ENCODE results near the gene MS4A15. TPM values are rescaled to one million over a fixed set of nuclear protein-coding genes. Genes with fewer than 3 reads are reported as not detected.

Gene MS4A15
- total and polyA plus RNA-seq, 4 experiments from 2014 or later: not detected

DNA sequence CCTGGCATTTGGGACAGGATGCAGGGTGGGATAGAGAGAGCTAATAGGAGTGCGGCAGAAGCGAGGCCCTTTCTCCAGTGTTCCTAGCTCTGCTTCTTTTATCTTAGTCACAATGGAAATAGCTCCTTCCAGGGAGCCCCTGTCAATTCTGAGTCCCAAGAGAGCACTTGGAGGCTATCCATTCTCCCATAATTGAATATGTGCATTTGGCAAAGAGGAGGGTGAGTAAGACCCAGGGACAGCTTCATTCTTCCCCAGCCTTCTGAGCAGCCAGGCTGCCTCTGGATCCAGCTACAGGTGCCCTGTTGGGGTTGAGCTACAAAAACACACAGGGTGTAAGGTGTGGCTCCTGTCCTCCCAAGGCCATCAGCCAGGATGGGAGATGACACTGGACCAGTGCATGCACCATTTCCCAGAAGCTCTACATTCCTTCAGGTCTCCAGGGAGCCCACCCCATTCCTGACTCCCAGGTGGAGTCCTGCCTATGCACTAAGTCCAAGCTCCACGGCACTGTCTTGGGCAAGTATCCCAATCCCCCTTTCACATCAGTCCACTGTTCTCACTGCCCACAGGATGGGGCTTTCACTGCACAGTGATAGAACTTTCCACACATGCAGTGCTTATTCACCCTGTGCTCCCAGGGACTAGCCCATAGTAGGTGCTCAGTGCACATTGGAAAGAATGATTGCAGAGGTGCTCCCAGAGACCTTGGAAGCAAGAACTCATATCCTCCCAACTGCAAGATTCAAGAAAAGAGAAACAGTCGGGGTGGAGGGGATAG is 34.7 kb downstream of the MS4A15 start:
- Mint-ChIP-seq H3K36me3 (no peaks in the 10 kb centered on the region), H3K4me3 (no peak overlapping the region), H3K27me3 (peaks cover 0 to 7% of the 10 kb centered on the region in 2 donors), H3K4me1 (no peaks in the 10 kb centered on the region), H3K9me3 (no peaks in the 10 kb centered on the region), H3K27ac (no peak overlapping the region)
- intact Hi-C loops (cut with micrococcal nuclease): no loop called here
- H3K36me3 ChIP-seq (ENCODE audit: insufficient read depth, low read length): no peaks in the 10 kb centered on the region
- POLR2A ChIA-PET (ENCODE audit: partially characterized antibody): no interaction called here
- no peaks in the 10 kb centered on the region for H3K9me3 ChIP-seq (ENCODE audit: control insufficient read depth in 1 of 2, low read length in 2 of 2)
- no peaks in the 10 kb centered on the region for H3K27me3 ChIP-seq (ENCODE audit: insufficient read depth, low read length)
- no peak overlapping the region for H3K4me3 ChIP-seq (ENCODE audit: low read length in 2 of 2)
- no peak overlapping the region for H3K27ac ChIP-seq (ENCODE audit: low read depth, low read length)
- no peak for DNase-seq
- CTCF ChIA-PET (ENCODE audit: partially characterized antibody): interaction anchor here (1.3 kb wide), 1 partner anchor 8 kb away, joined by 3 read pairs; no protein-coding TSS in a partner anchor
- H3K4me1 ChIP-seq (ENCODE audit: insufficient read depth, low read length): no peaks in the 10 kb centered on the region

GRCh38 chr11:60792521-60792920 is 35.9 kb downstream of the MS4A15 start:
- Histone ChIP-seq H3K27me3 (ENCODE audit: insufficient read depth, low read length) (no peaks in the 10 kb centered on the region), H3K36me3 (ENCODE audit: insufficient read depth, low read length) (no peaks in the 10 kb centered on the region), H3K4me1 (ENCODE audit: insufficient read depth, low read length) (no peaks in the 10 kb centered on the region), H3K4me3 (ENCODE audit: low read length in 2 of 2) (no peak overlapping the region), H3K27ac (ENCODE audit: low read depth, low read length) (no peak overlapping the region), H3K9me3 (ENCODE audit: control insufficient read depth in 1 of 2, low read length in 2 of 2) (no peaks in the 10 kb centered on the region)
- intact Hi-C loops (cut with micrococcal nuclease): no loop called here
- no peak for DNase-seq
- no peaks in the 10 kb centered on the region for H3K36me3 Mint-ChIP-seq
- CTCF ChIA-PET (ENCODE audit: partially characterized antibody): no interaction called here
- POLR2A ChIA-PET (ENCODE audit: partially characterized antibody): no interaction called here
- H3K27me3 Mint-ChIP-seq: peaks cover 0 to 7% of the 10 kb centered on the region in 2 donors
- no peaks in the 10 kb centered on the region for H3K4me1 Mint-ChIP-seq
- no peak overlapping the region for H3K4me3 Mint-ChIP-seq
- H3K9me3 Mint-ChIP-seq: no peaks in the 10 kb centered on the region
- peak overlapping the region in 2 of 7 donors; percentile 30 to 75 for H3K27ac Mint-ChIP-seq

- Histone ChIP-seq H3K36me3 (ENCODE audit: insufficient read depth, low read length) (no peaks in the 10 kb centered on the region), H3K9me3 (ENCODE audit: control insufficient read depth in 1 of 2, low read length in 2 of 2) (no peaks in the 10 kb centered on the region), H3K27ac (ENCODE audit: low read depth, low read length) (no peak overlapping the region), H3K4me3 (ENCODE audit: low read length in 2 of 2) (no peak overlapping the region), H3K27me3 (ENCODE audit: insufficient read depth, low read length) (no peaks in the 10 kb centered on the region), H3K4me1 (ENCODE audit: insufficient read depth, low read length) (no peaks in the 10 kb centered on the region)
- DNase-seq: no peak
- Mint-ChIP-seq H3K4me3 (no peak overlapping the region), H3K4me1 (no peaks in the 10 kb centered on the region), H3K27me3 (peaks cover 0 to 12% of the 10 kb centered on the region in 2 donors), H3K36me3 (no peaks in the 10 kb centered on the region), H3K27ac (no peak overlapping the region), H3K9me3 (no peaks in the 10 kb centered on the region)
- ChIA-PET POLR2A (ENCODE audit: partially characterized antibody) (no interaction called here), CTCF (ENCODE audit: partially characterized antibody) (interaction anchor here (0.6 kb wide), 1 partner anchor 1269 kb away, joined by 4 read pairs; no protein-coding TSS in a partner anchor)
- intact Hi-C loops (cut with micrococcal nuclease): no loop called here
These were observed 38.6 kb downstream of the MS4A15 start for GRCh38 chr11:60795291-60795690.

DNA sequence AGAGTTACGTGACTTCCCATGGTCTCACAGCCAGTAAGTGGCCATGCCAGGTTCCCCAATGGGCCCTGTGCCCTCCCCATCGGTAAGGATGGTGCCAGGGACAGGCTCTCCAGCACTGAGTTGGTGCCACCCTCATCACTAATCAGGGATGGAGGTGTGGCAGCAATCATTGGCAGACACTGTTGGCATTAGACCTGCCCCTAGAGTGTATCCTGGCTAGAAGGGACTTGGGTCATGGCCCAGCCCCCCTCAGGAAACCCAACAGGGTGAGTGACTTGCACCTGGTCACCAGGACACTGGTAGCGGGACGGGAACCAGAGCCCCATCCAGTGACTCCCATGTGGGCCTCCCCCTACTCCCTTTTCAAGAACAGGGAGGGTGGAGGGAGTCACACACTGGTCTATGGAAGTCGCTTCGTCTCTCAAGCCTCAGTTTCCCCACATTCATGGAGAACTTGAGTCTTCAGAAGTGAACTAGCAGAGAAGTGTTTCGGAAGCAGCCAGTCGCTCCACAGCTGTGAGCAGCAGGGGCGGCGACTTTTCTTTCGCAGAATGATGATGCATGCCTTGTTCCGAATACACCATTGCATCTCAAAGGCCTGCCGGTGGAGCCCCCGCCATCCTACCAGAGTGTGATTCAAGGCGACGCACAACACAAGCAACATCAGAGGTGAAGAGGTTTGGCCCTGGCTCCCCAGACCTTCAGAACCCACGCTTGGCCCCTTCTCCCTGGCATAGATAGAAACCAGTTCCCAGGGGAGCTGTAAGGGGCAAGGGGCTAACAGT is 41.4 kb downstream of the MS4A15 start:
- POLR2A ChIA-PET (ENCODE audit: partially characterized antibody): no interaction called here
- CTCF ChIA-PET (ENCODE audit: partially characterized antibody): no interaction called here
- H3K27ac ChIP-seq (ENCODE audit: low read depth, low read length): no peak overlapping the region
- no peaks in the 10 kb centered on the region for H3K9me3 ChIP-seq (ENCODE audit: control insufficient read depth in 1 of 2, low read length in 2 of 2)
- H3K9me3 Mint-ChIP-seq: no peaks in the 10 kb centered on the region
- no peak overlapping the region for H3K4me3 ChIP-seq (ENCODE audit: low read length in 2 of 2)
- H3K27me3 Mint-ChIP-seq: peaks cover 3 to 14% of the 10 kb centered on the region in 2 donors
- H3K36me3 Mint-ChIP-seq: no peaks in the 10 kb centered on the region
- no peaks in the 10 kb centered on the region for H3K36me3 ChIP-seq (ENCODE audit: insufficient read depth, low read length)
- no peak overlapping the region for H3K27ac Mint-ChIP-seq
- no peak overlapping the region for H3K4me3 Mint-ChIP-seq
- H3K27me3 ChIP-seq (ENCODE audit: insufficient read depth, low read length): no peaks in the 10 kb centered on the region
- H3K4me1 ChIP-seq (ENCODE audit: insufficient read depth, low read length): no peaks in the 10 kb centered on the region
- H3K4me1 Mint-ChIP-seq: no peaks in the 10 kb centered on the region
- intact Hi-C loops (cut with micrococcal nuclease): no loop called here
- no peak for DNase-seq

GRCh38 chr11:60798631-60799030 is 42.0 kb downstream of the MS4A15 start:
- Histone ChIP-seq H3K27ac (ENCODE audit: low read depth, low read length) (no peak overlapping the region), H3K27me3 (ENCODE audit: insufficient read depth, low read length) (no peaks in the 10 kb centered on the region), H3K9me3 (ENCODE audit: control insufficient read depth in 1 of 2, low read length in 2 of 2) (no peaks in the 10 kb centered on the region), H3K4me3 (ENCODE audit: low read length in 2 of 2) (no peak overlapping the region), H3K36me3 (ENCODE audit: insufficient read depth, low read length) (no peaks in the 10 kb centered on the region), H3K4me1 (ENCODE audit: insufficient read depth, low read length) (no peaks in the 10 kb centered on the region)
- intact Hi-C loops (cut with micrococcal nuclease): no loop called here
- H3K27me3 Mint-ChIP-seq: peaks cover 3 to 14% of the 10 kb centered on the region in 2 donors
- no peak overlapping the region for H3K27ac Mint-ChIP-seq
- no peaks in the 10 kb centered on the region for H3K36me3 Mint-ChIP-seq
- no peak for DNase-seq
- ChIA-PET CTCF (ENCODE audit: partially characterized antibody) (interaction anchor here (1.1 kb wide), 1 partner anchor 8 kb away, joined by 3 read pairs; no protein-coding TSS in a partner anchor), POLR2A (ENCODE audit: partially characterized antibody) (no interaction called here)
- no peaks in the 10 kb centered on the region for H3K9me3 Mint-ChIP-seq
- H3K4me3 Mint-ChIP-seq: no peak overlapping the region
- H3K4me1 Mint-ChIP-seq: no peaks in the 10 kb centered on the region

DNA sequence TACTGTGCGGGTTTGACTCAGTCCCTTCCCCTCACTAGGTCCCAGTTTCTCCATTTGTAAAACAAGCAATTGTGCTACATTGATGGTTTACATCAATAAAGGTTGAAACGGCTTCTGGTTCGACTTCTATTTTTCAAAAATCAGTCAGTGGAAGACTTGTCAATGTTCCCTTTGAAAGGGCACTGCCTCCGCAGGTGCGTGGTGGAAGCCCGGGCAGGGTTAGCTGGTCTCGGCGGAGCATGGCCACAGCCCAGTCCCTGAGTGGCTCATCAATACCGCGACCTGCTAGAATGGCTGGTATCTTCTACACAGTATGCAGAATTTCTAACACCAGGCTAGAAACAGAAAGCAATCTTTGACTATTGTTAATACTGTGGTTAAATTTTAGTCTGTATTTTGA is 44.5 kb downstream of the MS4A15 start:
- H3K27ac Mint-ChIP-seq: no peak overlapping the region
- ChIA-PET POLR2A (ENCODE audit: partially characterized antibody) (no interaction called here), CTCF (ENCODE audit: partially characterized antibody) (no interaction called here)
- peaks cover 6 to 14% of the 10 kb centered on the region in 2 donors for H3K27me3 Mint-ChIP-seq
- intact Hi-C loops (cut with micrococcal nuclease): no loop called here
- no peaks in the 10 kb centered on the region for H3K9me3 Mint-ChIP-seq
- no peaks in the 10 kb centered on the region for H3K4me1 Mint-ChIP-seq
- H3K9me3 ChIP-seq (ENCODE audit: control insufficient read depth in 1 of 2, low read length in 2 of 2): no peaks in the 10 kb centered on the region
- no peaks in the 10 kb centered on the region for H3K36me3 Mint-ChIP-seq
- no peaks in the 10 kb centered on the region for H3K36me3 ChIP-seq (ENCODE audit: insufficient read depth, low read length)
- DNase-seq: no peak
- H3K27ac ChIP-seq (ENCODE audit: low read depth, low read length): no peak overlapping the region
- H3K4me3 Mint-ChIP-seq: no peak overlapping the region
- H3K4me3 ChIP-seq (ENCODE audit: low read length in 2 of 2): no peak overlapping the region
- H3K27me3 ChIP-seq (ENCODE audit: insufficient read depth, low read length): no peaks in the 10 kb centered on the region
- no peaks in the 10 kb centered on the region for H3K4me1 ChIP-seq (ENCODE audit: insufficient read depth, low read length)

GRCh38 chr11:60803273-60803936 is 46.7 kb downstream of the MS4A15 start:
- no peaks in the 10 kb centered on the region for H3K9me3 ChIP-seq (ENCODE audit: control insufficient read depth in 1 of 2, low read length in 2 of 2)
- H3K4me1 ChIP-seq (ENCODE audit: insufficient read depth, low read length): no peaks in the 10 kb centered on the region
- no peaks in the 10 kb centered on the region for H3K4me1 Mint-ChIP-seq
- H3K27ac Mint-ChIP-seq: no peak overlapping the region
- H3K27me3 Mint-ChIP-seq: peaks cover 9 to 15% of the 10 kb centered on the region in 2 donors
- no peak overlapping the region for H3K4me3 Mint-ChIP-seq
- no peaks in the 10 kb centered on the region for H3K9me3 Mint-ChIP-seq
- CTCF ChIA-PET (ENCODE audit: partially characterized antibody): interaction anchor here (1.4 to 1.6 kb wide), 2 partner anchors 10 to 27 kb away, joined by 4 read pairs; no protein-coding TSS in a partner anchor
- no peak overlapping the region for H3K4me3 ChIP-seq (ENCODE audit: low read length in 2 of 2)
- DNase-seq: no peak
- H3K36me3 Mint-ChIP-seq: no peaks in the 10 kb centered on the region
- intact Hi-C loops (cut with micrococcal nuclease): no loop called here
- no peaks in the 10 kb centered on the region for H3K27me3 ChIP-seq (ENCODE audit: insufficient read depth, low read length)
- POLR2A ChIA-PET (ENCODE audit: partially characterized antibody): no interaction called here
- H3K27ac ChIP-seq (ENCODE audit: low read depth, low read length): no peak overlapping the region
- no peaks in the 10 kb centered on the region for H3K36me3 ChIP-seq (ENCODE audit: insufficient read depth, low read length)
